T-helper 22 cell (primary cell): Measurements from ENCODE around the gene PSMD7.

Experiments
- DNase-seq: peaks from one replicate; pipeline ENCODE4 v3.0.0-alpha.2; 2020; ENCODE audit warnings: low read depth

The PSMD7 gene

DNA sequence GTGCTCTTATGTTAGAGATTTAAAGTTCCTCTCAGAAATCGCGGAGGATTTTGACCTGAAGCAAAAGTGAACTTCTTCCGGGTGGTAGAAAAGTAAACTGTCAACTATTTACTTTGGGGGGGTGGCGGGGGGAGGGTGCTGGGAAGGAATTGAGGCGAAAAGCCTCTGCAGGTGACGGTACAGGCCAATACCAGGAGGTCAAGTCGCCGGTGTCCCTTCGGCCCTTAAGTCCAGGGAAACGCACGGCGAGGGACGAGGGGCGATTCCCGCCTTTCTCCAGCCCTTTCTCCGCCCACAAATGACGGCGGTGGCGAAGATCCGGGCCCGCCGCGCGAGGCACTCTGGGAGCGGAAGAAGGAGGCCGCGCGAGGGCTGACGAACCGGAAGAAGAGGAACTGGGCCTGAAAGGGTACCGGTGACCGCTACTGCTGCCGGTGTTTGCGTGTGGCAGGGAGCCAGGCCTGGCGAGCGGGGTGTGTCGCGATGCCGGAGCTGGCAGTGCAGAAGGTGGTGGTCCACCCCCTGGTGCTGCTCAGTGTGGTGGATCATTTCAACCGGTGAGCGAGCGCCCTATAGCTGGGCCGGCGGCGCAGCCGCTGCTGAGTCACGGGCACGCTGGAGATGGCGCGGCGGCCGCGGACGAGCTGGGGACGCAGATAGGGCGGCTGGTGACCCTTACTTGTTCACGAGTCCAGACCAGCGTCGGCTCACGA, at the start of gene PSMD7:
Gene PSMD7, plus strand, starts transcription at position 383 of the 713 bp plus-strand sequence. Its CDS starts 101 bp downstream, at position 484.
- peak; percentile 82 for DNase-seq

DNA sequence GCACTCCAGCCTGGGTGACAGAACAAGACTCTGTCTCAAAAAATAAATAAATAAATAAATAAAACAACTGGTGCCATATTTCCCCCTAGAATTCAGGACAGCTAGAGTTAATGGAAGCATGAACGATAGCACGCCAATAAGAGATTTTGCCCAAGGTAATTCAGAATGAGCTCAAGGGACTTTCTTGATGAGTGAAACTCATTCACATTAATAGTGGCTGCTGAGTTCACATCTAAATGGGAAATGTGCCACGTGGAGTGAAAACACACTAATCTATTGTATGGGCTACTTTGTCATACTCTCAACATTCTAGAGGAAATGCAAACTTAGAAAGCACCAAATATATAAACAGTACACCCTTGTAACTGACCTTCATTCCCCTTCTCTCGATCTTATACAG, 47.4 kb upstream of the PSMD7 start:
- no peak for DNase-seq

DNA sequence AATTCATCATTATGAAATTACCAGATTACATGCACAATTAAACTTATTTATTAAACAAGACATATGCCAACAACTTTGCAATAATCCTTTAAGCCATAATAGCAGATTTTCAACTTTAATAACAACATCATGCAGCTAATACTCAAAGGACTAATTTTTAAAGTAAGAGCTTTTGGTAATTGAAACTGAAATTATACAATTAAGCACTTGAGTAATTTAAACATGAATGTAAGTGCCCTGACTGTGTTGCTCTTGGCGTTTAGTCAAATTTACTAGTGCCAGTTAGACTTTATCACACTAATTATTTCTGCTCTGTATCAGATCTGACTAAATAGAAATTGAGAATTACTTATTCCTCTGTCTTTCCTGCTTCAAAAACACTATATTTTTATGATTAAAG, 46.8 kb upstream of the PSMD7 start:
- DNase-seq: no peak

DNA sequence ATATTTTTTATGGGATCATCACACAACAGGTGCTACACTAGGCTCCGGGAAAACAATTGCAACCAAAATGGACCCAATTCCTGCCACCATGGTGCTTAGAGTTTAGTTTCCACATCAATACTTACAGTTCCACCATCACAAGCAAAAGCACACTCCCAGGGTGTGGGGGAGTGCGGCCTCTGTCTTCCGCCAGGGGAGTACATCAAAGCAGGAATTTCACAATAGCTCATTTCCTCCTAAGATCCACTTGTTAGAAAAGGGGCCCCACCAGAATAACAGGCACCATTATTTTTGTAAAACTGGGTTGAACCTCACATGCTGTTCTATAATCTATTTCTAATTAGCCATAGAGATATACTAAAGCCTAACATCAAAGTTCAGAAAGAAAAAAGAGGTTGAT, 44.3 kb upstream of the PSMD7 start:
- DNase-seq: no peak

DNA sequence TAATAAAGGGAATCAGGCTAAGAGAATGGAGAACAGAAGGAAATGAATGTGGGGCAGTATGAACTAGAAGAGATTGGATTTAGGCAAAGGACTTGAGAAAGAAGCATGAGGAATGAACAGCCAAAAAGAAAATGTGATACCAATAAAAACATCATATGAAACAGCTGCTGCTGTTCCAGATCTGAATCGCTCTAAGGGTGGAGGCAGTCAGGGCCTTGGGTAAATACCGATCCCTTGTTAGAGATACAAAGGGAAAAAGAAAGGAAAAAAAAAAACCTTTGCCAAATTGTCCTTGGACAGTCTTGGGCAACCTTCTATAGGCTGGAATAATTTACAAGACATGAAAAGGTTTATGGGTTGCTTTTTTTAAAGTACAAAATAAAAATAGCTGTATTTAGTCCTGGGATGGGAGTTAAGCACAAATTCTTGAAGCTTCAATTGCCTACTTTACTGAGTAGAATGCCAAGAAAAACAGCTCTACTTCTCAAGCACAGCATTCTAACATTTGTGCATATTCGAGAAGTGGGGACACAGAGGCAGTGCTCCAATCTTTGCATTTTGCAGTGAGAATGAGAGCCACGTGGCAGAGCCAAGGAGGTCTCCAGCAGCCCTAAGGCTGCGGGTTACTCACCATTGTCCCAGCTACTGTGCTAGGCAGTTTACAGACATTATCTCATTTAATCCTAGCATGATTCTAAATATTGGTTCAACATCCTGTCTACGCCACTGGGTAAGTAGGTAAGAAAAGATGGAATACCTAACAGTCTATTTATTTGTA, 43.3 kb upstream of the PSMD7 start:
- no peak for DNase-seq

DNA sequence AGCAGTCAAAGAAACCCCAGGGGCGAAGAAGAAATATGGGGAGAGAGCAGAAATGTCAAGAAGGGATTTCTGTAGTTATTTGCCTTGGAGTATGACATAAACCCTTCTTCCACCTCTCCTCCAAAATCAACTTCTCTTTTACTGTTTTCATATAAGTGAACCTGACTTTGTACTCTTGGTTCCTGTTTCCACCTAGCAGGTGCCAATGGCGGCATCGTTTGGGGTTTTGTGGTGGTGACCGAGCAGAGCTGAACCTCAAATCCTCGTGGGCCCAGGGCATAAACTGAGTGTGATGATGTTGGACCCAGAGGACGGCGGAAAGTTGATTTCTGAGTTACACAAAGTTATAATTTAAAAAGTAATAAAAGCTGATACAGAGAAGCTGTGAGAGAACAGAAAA, 39.6 kb upstream of the PSMD7 start:
- DNase-seq: no peak

DNA sequence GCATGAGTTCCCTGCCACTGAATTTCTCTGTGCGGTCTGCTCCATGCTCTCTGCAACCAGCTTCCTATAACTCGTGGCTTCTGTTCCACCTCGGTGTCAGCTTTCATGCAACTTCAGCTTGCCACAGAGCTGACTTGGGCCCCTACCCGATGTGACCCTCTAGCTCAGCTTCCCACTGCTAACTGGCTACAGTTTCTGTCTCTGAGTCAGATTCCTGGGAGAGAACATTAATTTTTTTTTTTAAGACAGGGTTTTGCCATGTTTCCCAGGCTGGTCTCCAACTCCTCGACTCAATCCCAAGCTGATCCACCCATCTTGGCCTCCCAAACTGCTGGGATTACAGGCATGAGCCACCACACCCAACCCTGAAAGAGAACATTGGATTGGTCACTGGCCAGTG, 35.5 kb upstream of the PSMD7 start:
- DNase-seq: no peak

DNA sequence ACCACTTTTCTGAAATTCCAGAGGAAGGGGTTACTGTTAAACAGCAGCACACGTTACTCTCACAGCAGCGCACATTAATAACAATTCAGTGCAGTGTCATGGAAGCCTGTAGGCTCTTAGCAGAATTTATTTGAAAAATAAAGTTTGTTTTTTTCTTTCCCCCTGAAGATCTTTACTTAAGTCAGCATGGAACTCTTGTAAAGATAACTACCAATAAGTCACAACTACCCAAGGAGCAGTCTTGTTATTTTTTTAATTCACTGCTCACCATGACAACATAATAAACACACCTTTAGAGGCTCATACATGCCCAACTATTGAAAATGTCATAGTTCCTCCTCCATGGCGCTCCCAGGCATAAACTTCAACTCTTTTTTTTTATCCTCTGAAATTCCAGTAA, 31.8 kb upstream of the PSMD7 start:
- DNase-seq: no peak

DNA sequence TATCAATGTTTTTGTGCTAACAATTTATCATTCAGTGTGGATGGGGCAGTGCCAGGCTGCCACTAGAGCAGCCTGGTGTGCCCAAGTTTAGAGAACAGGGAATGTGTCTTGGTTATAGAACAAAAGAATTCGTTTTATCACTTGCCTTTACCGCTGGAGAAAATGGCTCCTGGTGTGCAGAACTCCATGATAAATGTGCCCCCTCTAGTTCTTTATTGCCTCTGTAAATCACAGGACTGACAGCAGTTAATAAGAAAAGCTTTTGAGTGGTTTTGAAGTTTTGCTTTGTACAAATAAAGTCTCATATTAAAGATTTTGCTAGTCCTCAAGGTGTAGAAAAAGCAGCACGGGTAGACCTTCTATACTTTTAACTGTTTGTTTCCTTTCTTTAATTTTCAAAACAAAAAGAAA, 28.2 kb upstream of the PSMD7 start:
- DNase-seq: no peak

DNA sequence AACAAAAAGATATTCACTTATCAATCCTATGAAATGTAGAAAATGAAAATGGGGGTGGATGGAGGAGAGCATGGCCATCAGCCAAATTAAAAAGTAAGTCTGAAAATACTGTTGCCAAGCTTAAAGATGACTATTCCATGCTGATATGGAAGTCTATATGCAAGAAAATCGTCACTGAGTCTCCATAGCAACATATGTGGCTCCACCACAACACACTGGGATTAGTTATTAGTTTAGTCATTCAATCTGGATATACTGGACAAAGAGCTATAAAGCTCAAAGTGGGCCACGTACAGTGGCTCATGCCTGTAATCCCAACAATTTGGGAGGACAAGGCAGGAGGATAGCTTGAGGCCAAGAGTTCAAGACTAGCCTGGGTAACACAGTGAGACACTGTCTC, 24.7 kb upstream of the PSMD7 start:
- no peak for DNase-seq

DNA sequence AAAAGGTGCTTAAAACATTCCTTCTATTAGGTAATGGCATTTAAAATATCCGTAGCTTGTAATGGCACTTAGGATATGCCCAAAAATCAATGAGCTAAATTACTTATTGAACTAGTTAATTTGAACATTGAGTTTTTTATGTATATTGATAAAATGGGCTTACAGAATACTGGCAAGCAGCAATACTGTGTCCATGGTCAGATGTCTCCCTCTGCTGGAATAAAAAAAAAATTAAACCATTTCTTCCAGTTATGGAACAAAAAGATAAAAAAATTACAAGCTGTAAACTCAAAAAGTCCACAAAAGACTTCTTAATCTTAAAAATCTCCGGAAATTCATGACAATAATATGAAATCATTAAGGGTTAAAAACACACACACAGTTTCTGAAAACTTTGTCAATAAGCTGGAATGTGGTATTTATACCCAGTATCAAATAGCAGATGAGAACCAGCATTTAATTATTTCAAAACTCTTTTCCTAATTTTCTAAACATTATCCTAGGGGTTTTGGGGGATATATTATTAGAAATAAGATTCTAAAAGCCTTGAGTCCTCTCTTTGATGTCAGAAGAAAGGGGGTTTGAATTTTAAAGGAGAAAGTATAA, 21.5 kb upstream of the PSMD7 start:
- DNase-seq: no peak

DNA sequence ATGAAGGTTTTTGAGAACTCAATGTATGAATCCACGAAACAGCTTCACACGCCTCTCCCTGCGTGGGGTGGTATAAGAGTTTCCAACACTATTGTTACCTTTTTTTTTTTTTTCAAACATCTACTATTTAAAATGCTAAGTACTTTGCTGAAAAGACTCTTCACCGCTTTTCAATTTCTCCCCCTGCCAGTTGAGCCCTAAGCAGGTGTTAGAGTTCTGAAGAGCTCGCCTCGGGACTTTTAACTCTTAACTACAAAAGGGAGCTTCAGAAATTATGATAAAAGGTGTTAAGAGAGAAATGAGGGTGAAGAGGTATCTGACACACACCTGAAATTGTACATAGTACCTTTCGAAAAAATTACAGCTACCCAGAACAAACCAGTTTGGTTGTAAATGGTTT, 20.9 kb upstream of the PSMD7 start:
- DNase-seq: no peak

DNA sequence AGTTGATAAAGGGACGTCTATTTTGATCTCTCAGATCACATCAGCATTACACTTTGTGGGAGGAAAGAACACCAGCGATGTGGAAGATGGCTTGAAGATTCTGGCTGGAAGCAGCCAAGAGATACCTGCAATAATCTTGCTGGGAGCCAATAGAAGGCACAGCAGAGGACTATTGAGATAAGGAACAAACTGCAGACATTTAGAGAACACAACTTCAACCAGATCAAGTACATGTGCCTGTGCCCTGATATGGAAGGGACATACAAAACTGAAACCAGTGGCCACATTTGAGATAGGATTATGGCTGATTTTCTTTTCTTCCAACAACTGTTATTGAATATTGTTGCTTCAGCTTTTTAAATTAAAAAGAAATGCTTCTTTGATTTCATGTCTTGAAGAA, 18.6 kb upstream of the PSMD7 start:
- DNase-seq: no peak

DNA sequence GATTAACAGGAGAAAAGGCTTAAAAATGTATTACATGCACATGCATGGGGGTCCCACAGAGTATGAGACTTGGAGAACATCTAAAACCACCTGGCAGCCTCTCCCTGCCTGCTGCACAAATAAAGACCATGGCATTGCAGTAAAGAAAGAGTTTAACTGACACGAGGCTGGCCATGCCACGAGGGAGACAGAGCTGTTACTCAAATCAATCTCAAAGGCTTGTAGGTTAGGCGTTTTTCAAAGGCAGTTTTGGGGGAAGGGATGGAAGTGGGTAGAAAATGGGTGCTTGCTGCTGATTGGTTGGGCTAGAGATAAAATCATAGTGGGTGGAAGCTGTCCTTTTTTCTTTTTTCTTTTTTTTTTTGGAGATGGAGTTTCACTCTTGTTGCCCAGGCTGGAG, 17.3 kb upstream of the PSMD7 start:
- no peak for DNase-seq

DNA sequence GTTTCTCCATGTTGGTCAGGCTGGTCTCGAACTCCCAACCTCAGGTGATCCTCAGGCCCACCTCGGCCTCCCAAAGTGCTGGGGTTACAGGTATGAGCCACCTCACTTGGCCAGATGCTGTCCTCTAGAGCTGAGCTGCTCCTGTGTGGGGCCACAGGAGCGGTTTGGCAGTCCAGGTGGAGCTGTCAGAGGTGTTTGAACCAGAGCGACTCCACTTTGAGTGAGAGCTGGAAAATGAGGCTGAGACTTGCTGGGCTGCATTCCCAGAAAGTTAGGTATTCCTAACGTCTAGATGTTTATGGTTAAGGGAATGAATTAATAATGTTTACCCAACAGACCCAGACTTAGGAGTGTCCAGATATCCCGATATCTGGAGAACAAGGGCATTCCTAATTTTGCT, 16.8 kb upstream of the PSMD7 start:
- DNase-seq: no peak

DNA sequence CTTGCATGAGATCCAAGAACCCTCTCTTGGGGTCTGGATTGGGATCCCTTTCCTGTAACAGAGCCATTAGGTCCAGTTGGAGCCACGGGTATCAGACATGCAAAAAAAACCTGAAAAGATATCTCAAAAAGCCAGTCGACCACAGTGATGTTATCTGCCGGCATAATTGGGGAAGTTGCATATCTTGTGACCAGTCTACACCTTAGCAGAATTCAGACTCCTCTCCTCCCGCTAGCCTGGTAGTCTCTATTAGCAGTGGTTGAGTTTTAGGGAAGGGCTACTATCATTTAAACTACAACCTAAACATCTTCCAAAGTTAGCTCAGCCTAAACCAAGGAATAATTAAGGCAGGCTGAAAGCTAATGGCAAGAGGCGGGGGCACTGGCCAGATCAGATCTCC, 16.2 kb upstream of the PSMD7 start:
- DNase-seq: no peak

DNA sequence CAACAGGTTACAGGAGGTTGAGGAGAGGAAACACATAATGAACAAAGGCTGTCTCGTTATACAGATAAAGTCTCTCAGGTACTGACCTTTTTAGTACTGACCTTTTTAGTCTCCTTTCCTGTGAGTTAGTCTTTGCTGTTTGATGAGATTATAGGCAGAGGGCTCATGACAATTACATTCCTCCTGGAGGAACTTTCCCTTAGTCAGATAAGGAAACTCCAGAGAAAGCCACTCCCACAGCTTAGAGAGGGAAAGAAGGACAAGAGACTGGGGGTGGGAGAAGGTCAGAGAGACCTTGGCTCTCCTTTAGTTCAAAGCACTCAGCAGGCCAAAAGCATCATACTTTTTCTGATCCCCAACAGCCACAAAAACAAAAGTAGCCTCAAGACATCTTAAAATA, 15.3 kb upstream of the PSMD7 start:
- no peak for DNase-seq

DNA sequence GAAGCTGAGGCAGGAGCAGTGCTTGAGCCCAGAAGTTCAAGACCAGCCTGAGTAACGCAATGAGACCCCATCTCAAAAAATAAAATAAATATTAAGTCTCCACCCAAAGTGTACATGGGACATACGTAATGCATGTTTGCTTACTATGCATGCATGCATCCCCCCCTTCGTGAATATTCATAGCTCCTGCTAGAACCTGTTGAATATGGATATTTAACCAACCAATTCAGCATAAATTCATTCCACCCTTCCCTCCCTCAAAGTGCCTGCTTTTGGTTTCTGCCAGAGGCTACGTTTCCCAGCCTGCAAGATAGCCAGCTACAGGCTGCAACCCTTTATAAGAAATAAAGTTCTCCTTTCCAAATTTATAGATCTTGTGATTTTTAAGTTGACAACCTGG, 12.9 kb upstream of the PSMD7 start:
- DNase-seq: no peak

DNA sequence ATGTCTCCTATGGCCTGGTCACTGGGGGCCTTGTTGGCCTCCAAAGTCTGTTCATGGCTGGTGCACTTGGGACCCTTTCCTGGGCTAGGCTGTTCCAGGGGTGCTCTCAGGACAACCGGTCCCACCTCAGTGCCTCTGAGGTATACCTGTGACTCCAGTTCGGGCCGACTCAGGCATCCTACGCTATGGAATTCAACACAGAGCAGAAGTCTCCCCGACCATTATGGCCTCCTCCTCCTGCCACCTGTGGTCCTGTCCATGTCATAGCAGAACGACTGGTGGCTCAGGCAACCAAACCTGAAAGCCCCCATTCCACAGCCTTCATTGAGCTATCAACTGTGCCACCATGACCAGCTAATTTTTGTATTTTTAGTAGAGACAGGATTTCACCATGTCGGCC, 8.5 kb upstream of the PSMD7 start:
- no peak for DNase-seq

DNA sequence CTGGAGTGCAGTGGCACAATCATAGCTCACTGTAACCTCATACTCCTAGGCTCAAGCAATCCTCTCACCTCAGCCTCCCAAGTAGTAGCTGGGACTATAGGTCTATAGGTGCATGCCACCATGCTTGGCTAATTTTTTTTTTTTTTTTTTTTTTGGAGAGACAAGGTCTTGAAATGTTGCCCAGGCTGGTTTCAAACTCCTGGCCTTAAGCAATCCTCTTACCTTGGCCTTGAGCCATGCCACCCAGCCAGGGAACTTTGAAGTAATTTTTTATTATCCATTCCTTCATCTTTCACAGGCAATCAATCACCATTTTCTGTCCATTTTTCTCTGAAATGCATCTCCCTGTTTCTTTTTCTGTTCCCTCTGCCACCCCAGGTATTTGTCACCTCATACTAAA, 6.3 kb upstream of the PSMD7 start:
- no peak for DNase-seq

DNA sequence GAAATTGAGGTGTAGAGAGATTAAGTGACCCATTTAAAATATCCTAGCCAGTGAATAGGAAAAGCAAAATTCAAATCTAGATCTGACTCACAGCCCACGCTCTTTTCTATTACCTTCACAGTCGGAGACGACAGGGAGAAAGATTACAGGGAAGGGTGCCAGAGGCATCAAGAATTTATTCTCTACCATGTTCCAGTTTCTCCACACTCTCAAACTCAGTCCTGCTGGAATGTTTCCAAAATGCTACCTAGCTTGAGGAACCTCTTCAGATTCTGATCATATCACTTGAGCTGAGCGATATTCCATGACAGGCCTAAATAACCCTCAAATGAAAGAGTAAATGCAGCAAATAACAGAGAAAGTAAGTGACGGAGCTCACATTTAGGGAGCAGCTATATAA, 5.4 kb upstream of the PSMD7 start:
- DNase-seq: no peak

DNA sequence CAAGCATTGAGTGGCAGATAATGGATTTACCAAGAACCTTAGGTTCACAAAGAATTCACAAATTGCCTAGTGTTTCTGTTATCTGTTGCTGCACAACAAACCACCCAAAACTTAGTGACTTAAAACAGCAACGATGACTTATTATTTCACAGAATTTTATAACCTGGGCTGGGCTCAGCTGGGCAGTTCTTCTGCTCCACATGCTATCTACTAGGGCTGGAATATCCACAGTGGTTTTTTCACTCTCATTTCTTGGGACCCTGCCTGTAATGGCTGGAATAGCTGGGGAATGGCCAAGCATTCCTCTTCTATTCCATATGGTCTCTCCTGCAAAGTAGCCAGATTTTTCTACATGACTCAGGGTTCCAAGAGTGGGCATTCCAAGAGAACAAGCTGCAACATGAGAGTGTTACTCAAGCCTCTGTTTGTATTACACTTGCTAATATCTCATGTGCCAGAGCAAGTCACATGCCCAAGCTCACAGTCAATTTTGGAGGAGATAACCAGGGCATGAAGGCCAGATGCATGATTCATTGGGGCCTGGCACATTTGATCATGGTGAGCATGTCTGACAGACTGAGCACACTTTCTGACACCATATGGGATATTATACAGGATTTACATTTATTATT, 4.9 kb upstream of the PSMD7 start:
- no peak for DNase-seq

DNA sequence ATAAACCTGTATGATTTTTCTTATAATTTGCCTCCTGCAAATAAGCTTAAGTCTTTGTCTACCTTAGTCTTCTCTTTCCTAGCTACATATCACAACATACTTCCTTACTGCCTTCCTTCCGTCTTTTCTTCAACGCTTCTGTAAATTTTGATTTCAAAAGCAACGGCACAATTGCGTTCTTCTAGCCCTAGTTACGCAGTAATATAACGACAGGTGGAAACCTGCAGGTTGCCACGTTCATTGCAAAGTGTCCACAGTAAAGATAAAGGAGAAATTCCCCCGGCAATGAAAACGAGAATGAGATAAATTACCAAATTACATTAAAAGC, 546 bp upstream of the PSMD7 start:
- DNase-seq: no peak
